Activated T-cell treated with anti-CD3 and anti-CD28 coated beads for 4 hours (primary cell): Measurements from ENCODE around the gene CCR2.
A peak's percentile ranks its signal among the peaks of the same experiment; 100 is the strongest.

Source experiments
- DNase-seq: peaks from one replicate; pipeline ENCODE4 v3.0.0-alpha.2; 2020

CCR2 gene

DNA sequence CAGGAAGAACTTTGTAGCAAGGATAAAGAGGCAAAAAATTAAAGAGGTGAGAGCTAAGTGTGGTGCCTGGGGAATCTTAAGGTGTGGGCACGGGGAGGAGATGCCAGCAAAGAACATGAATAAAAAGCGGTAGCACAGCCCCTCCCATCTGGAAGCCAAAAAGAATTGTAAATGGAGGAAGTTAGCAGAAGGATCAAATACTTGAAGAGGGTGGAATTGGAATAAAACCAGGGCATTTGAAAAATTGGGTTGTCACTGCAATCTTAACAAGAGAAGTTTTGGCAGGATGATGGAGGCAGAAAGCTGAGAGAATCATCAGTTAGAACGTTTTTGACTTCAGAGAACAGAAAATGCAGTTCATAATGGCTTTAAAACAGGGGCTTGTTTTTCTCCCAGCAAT lies 2.4 kb downstream of the CCR2 start:
- DNase-seq: no peak

DNA sequence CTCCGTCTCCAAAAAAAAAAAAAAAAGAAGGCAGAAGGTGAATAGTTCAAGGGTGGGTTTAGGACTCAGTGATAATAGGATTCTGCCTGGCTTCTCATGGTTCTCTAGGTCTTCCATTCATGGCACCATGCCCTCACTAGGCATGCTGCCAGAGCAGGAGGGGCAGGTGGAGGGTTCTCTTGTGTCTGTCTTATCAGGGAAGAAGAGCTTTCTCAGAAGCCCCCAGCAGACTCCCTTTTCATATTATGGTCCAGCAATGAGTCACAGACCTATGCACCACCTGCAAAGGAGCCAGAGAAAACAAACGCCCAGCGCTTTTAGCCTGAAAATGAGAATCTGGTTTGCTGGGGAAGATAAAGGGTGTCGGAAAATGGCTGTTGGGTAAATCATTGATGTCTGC lies 3.0 kb downstream of the CCR2 start:
- no peak for DNase-seq

DNA sequence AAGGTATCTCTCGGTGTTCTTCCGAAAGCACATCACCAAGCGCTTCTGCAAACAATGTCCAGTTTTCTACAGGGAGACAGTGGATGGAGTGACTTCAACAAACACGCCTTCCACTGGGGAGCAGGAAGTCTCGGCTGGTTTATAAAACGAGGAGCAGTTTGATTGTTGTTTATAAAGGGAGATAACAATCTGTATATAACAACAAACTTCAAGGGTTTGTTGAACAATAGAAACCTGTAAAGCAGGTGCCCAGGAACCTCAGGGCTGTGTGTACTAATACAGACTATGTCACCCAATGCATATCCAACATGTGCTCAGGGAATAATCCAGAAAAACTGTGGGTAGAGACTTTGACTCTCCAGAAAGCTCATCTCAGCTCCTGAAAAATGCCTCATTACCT lies 4.6 kb downstream of the CCR2 start:
- no peak for DNase-seq

- DNase-seq: no peak
These were observed 6.0 kb downstream of the CCR2 start for GRCh38 chr3:46359733-46360493.

DNA sequence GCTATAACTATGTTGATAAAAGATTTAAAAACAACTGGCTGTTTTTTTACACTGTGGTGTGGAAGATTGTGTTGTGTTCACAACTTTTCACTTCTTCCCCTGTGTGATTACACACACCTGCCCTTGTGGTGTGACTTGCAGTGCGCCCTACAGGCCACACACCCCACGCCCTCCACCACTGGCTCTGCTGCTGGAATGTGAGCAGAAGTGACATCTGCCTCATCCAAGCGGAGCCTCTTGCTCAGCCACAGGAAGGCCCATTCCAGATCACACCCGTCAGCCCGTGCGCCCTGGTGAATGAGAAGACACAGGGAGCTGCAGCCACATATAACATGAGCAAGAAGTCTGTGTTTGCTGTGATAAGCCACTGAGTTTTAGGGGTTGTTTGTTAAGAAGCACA lies 7.0 kb downstream of the CCR2 start:
- no peak for DNase-seq

DNA sequence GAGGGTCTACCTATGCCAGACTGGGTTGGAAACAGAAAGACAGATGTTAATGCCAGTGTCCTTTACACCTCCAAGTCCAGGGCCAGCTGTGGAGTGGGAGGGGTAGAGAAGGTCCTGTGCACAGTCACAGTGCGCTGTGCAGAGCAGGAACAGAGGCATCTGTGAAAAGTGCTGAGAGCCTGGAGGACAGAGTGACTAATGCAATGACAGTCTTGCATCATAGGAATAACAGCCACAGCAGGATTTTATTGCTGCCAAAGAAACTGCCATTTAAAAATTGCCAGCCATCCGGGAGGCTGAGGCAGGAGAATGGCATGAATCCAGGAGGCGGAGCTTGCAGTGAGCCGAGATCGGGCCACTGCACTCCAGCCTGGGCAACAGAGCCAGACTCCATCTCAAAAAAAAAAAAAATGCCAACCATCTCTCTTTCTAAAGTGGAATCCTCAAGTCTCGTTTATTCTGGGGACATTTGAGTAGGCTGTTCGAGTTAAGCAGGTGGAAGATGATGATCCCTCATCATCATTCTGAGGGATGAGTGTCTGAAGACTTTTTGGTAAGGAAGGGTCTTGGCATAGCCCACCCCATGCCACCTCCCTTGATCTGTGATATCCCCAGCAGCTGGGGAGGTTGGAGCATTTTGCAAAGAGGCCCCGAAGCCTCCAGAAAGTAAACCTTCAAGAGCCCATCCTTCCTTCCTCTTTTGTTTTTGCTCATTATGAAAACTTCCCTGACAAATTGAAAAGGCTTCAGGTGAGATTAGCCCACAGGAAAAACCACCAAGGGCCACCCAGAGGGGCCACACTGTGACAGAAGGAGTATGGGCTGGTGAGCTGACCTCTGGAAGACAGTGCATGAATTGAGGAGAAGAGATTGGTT lies 7.7 kb downstream of the CCR2 start:
- DNase-seq: no peak

GRCh38 chr3:46365041-46365440 lies 11.1 kb downstream of the CCR2 start:
- no peak for DNase-seq

DNA sequence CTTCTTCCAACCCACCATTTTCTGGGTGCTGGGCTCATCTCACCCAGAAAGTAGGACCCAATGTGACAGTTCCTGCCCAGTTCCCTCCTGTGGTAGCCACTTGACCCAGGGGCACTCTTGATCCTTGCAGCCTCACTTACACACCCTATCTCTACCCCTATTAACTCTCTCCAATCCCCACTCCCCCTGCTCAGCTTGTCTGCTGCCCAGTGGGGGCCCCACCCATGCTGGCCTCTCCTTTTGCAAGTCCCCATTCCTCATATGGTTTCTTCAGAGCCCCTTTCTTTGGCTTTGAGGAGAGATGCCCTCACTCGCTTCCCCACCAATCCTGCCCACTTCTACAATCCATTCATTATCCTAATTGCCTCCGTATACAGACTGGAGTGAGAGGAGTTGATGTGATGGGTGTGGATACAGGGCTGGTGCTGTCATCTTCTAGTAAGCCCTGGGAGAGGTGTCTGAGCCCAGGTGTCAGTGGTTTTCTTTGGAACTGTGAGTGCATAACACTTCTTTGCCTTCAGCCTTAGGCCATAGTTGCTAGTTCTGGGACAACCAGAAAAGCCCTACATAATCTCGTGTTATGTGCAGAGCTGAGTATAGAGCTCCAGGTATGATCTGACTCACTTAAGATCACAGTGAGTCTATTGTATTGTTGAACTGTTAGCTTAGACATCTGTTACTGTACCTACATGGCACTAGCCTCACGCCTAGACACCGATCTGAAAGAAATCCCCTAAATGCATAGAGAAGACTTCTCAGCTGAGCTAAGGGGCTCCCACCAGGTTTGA lies 12.0 kb downstream of the CCR2 start:
- no peak for DNase-seq

- no peak for DNase-seq
These were observed 13.9 kb downstream of the CCR2 start for GRCh38 chr3:46367811-46368210.

GRCh38 chr3:46368569-46368968 lies 14.7 kb downstream of the CCR2 start:
- DNase-seq: peak; percentile 36

GRCh38 chr3:46369151-46369550 lies 15.2 kb downstream of the CCR2 start:
- DNase-seq: no peak

- DNase-seq: no peak
These were observed 15.8 kb downstream of the CCR2 start for GRCh38 chr3:46369675-46370132.

DNA sequence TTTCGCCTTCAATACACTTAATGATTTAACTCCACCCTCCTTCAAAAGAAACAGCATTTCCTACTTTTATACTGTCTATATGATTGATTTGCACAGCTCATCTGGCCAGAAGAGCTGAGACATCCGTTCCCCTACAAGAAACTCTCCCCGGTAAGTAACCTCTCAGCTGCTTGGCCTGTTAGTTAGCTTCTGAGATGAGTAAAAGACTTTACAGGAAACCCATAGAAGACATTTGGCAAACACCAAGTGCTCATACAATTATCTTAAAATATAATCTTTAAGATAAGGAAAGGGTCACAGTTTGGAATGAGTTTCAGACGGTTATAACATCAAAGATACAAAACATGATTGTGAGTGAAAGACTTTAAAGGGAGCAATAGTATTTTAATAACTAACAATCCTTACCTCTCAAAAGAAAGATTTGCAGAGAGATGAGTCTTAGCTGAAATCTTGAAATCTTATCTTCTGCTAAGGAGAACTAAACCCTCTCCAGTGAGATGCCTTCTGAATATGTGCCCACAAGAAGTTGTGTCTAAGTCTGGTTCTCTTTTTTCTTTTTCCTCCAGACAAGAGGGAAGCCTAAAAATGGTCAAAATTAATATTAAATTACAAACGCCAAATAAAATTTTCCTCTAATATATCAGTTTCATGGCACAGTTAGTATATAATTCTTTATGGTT lies 17.1 kb downstream of the CCR2 start, which contains the start of gene CCR5:
Gene CCR5, plus strand, starts transcription at position 108 of the 680 bp plus-strand sequence. CDS start 1,957 bp downstream, outside the sequence.
- DNase-seq: no peak

GRCh38 chr3:46371519-46372340 lies 17.8 kb downstream of the CCR2 start:
- no peak for DNase-seq

GRCh38 chr3:46372492-46373359 lies 18.8 kb downstream of the CCR2 start:
- no peak for DNase-seq

DNA sequence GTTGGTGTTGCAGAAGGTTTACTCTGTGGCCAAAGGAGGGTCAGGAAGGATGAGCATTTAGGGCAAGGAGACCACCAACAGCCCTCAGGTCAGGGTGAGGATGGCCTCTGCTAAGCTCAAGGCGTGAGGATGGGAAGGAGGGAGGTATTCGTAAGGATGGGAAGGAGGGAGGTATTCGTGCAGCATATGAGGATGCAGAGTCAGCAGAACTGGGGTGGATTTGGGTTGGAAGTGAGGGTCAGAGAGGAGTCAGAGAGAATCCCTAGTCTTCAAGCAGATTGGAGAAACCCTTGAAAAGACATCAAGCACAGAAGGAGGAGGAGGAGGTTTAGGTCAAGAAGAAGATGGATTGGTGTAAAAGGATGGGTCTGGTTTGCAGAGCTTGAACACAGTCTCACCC lies 20.8 kb downstream of the CCR2 start:
- no peak for DNase-seq

DNA sequence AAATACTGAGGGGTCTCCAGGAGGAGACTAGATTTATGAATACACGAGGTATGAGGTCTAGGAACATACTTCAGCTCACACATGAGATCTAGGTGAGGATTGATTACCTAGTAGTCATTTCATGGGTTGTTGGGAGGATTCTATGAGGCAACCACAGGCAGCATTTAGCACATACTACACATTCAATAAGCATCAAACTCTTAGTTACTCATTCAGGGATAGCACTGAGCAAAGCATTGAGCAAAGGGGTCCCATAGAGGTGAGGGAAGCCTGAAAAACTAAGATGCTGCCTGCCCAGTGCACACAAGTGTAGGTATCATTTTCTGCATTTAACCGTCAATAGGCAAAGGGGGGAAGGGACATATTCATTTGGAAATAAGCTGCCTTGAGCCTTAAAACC lies 21.3 kb downstream of the CCR2 start:
- DNase-seq: no peak

DNA sequence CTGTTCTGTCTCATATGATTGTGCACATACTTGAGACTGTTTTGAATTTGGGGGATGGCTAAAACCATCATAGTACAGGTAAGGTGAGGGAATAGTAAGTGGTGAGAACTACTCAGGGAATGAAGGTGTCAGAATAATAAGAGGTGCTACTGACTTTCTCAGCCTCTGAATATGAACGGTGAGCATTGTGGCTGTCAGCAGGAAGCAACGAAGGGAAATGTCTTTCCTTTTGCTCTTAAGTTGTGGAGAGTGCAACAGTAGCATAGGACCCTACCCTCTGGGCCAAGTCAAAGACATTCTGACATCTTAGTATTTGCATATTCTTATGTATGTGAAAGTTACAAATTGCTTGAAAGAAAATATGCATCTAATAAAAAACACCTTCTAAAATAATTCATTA lies 21.9 kb downstream of the CCR2 start:
- no peak for DNase-seq

- peak; percentile 43 for DNase-seq
These were observed 24.6 kb downstream of the CCR2 start for GRCh38 chr3:46378426-46378942.

- DNase-seq: no peak
These were observed 26.7 kb downstream of the CCR2 start for GRCh38 chr3:46380471-46381221.
